Activated naive CD4-positive, alpha-beta T cell treated with anti-CD3 and anti-CD28 coated beads for 36 hours (primary cell): ENCODE results near the gene EXOSC7. TPM values are rescaled to one million over a fixed set of nuclear protein-coding genes. Genes with fewer than 3 reads are reported as not detected.

Source experiments
- CTCF ChIA-PET: fragments of 350-600 bp; sonication (Branson Sonifier 250); formaldehyde crosslinking; loops from one replicate; lab custom pipeline; 2021; ENCODE audit warnings: antibody characterized with exemption; lab: Charles Lee
- DNase-seq: peaks from one replicate; pipeline ENCODE4 v3.0.0-alpha.2; 2020
- H3K27ac Mint-ChIP-seq: one replicate; pipeline ENCODE4 v1.8.0; 2021; ENCODE audit warnings: mild to moderate bottlenecking, mixed read lengths
- H3K27me3 Mint-ChIP-seq: one replicate; pipeline ENCODE4 v1.8.0; 2021; ENCODE audit warnings: low read depth, mixed read lengths
- H3K36me3 Mint-ChIP-seq: one replicate; pipeline ENCODE4 v1.8.0; 2021; ENCODE audit warnings: low read depth, mixed read lengths
- H3K4me1 Mint-ChIP-seq: one replicate; pipeline ENCODE4 v1.8.0; 2021; ENCODE audit warnings: low read depth, mixed read lengths
- H3K4me3 Mint-ChIP-seq: one replicate; pipeline ENCODE4 v1.8.0; 2021; ENCODE audit warnings: mild to moderate bottlenecking, moderate library complexity, mixed read lengths
- H3K9me3 Mint-ChIP-seq: one replicate; pipeline ENCODE4 v1.8.0; 2021; ENCODE audit warnings: mixed read lengths
- intact Hi-C: fragments of 100-400 bp; cut with micrococcal nuclease; formaldehyde crosslinking; loops from one replicate; pipeline ENCODE4 v1.15.1; 2023
- total RNA-seq, 2 experiments: library from RNA; stranded (reverse); gene quantifications; one replicate each; pipeline ENCODE4 v1.2.3, GENCODE V29; 2021

Gene EXOSC7
- total RNA-seq, 2 experiments from 2014 or later, result 61.4 to 64.7 TPM

DNA sequence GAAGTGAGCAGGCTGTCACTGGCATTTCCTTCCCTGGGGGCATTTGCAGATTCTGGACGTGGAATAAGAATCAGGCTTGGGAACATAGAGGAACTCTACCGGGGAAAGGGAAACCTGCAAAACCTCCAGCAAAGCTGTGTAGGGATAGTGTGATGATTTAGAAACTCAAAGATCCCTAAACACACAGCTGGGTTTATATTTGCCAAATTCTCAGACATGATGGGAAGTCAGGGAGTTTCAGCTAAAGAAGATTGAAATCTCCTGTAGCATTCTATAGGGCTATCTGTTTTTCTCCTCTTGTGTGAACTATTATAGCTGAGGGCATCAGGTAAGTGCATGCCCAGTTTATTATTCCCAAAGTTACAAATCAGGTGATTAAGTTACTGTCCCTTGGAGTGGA, 40.9 kb downstream of the EXOSC7 start:
- intact Hi-C loops, result no loop called here
- no peak overlapping the region for H3K4me3 Mint-ChIP-seq
- H3K27me3 Mint-ChIP-seq, result no peaks in the 10 kb centered on the region
- H3K27ac Mint-ChIP-seq, result no peak overlapping the region
- H3K9me3 Mint-ChIP-seq, result no peaks in the 10 kb centered on the region
- H3K4me1 Mint-ChIP-seq, result peaks cover 14% of the 10 kb centered on the region
- no peak for DNase-seq
- CTCF ChIA-PET, result interaction anchor here (0.7 to 1.1 kb wide), 2 partner anchors 39 to 387 kb away, joined by 3 to 4 read pairs; no protein-coding TSS in a partner anchor
- H3K36me3 Mint-ChIP-seq, result peaks cover 11% of the 10 kb centered on the region

DNA sequence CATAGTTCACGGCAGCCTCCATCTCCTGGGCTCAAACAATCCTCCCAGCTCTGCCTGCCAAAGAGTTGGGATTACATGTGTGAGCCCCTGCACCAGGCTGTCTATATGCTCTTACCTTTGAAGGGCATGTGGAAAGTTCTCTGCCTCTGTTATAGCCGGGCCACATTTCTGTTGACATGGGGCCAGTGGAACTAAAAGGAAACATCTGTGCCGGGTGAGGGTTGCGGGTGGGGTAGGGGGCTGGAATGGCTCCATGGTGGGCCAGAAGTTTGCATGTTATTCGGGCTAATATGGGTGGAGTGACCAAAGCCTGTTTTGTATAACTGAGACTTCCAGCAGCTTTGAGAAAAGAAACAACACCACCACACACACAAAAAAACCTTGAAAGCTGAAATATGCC, 41.8 kb downstream of the EXOSC7 start:
- Mint-ChIP-seq H3K27ac (no peak overlapping the region), H3K27me3 (no peaks in the 10 kb centered on the region), H3K36me3 (peaks cover 9% of the 10 kb centered on the region), H3K4me1 (peaks cover 14% of the 10 kb centered on the region), H3K4me3 (no peak overlapping the region), H3K9me3 (no peaks in the 10 kb centered on the region)
- no peak for DNase-seq
- CTCF ChIA-PET, result interaction anchor here (1.1 kb wide), 1 partner anchor 386 kb away, joined by 3 read pairs; no protein-coding TSS in a partner anchor
- intact Hi-C loops, result no loop called here

DNA sequence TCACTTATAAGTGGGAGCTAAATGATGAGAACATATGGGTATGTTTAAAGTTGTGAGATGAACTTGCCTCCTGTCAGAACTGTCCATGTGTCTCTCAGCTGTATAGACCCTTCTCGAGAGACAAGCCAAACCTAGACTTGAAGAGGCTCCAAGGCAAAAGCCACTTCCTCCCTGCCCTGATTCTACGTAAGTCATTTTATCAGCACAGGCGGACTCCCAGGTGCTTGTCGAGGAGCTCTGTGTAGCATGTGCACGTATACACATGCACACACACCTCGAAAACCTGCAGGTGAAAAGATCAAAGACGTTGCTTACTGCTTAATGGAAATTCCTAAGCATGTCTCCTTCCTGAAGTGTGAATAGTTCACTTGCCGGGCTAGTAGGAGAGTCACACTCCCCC, 44.5 kb downstream of the EXOSC7 start:
- Mint-ChIP-seq H3K27ac (no peak overlapping the region), H3K27me3 (no peaks in the 10 kb centered on the region), H3K36me3 (peaks cover 2% of the 10 kb centered on the region), H3K9me3 (no peaks in the 10 kb centered on the region), H3K4me1 (peaks cover 14% of the 10 kb centered on the region), H3K4me3 (no peak overlapping the region)
- peak; percentile 26 for DNase-seq
- intact Hi-C loops, result no loop called here
- CTCF ChIA-PET, result interaction anchor here (0.6 to 1.4 kb wide), 2 partner anchors 18 to 21 kb away, joined by 3 read pairs; no protein-coding TSS in a partner anchor

DNA sequence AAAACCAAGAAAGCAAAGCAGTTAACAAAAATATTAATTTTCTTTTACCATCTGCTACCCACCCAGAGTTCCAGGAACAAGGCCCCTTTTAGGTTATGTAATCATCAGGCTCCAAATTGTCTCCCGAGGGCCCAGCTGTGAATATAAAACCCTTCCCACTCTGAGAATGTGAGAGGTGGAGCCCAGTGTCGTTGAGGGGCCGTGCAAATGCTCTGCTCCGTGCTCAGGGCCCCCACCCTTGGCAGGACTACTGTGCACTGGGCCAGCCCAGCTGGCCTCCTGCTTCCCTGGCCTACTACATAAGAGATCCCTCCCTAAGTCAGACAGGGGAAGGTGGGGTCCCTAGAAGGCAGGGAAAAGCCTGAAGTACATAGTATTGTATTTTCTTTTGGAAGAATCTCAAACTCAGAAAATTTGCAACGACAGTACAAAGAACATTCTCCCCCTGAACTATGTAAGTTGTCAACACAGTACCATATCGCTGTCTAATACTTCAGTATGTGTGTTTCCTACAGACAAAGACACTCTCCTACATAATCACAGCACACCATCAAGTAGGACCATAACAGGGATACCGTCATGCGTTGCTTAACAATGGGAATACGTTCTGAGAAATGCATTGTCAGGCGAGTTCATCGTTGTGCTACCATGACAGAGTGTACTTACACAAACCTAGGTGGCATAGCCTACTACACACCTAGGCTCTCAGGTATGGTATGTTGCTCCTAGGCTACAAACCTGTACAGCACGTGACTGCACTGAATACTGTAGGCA, 45.7 kb downstream of the EXOSC7 start:
- H3K4me3 Mint-ChIP-seq, result no peak overlapping the region
- H3K4me1 Mint-ChIP-seq, result peaks cover 14% of the 10 kb centered on the region
- H3K36me3 Mint-ChIP-seq, result peaks cover 2% of the 10 kb centered on the region
- no peaks in the 10 kb centered on the region for H3K9me3 Mint-ChIP-seq
- no peak overlapping the region for H3K27ac Mint-ChIP-seq
- intact Hi-C loops, result no loop called here
- no peaks in the 10 kb centered on the region for H3K27me3 Mint-ChIP-seq
- CTCF ChIA-PET, result interaction anchor here (1.4 kb wide), 1 partner anchor 16 kb away, joined by 3 read pairs; no protein-coding TSS in a partner anchor
- DNase-seq, result no peak

DNA sequence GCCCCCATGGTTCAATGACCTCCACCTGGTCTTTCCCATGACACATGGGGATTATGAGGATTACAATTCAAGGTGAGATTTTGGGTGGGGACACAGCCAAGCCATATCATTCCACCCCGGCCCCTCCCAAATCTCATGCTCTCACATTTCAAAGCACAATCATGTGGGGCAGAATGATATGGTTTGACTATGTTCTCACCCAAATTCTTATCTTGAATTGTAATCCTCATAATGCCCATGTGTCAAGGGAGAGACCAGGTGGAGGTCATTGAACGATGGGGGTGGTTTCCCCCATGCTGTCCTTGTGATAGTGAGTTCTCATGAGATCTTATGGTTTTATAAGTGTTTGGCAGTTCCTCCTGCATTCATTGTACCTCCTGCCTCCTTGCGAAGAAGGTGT, 47.6 kb downstream of the EXOSC7 start:
- Mint-ChIP-seq H3K9me3 (no peaks in the 10 kb centered on the region), H3K4me1 (peaks cover 14% of the 10 kb centered on the region), H3K4me3 (no peak overlapping the region), H3K36me3 (peaks cover 2% of the 10 kb centered on the region), H3K27ac (no peak overlapping the region), H3K27me3 (no peaks in the 10 kb centered on the region)
- CTCF ChIA-PET, result no interaction called here
- DNase-seq, result no peak
- intact Hi-C loops, result no loop called here

DNA sequence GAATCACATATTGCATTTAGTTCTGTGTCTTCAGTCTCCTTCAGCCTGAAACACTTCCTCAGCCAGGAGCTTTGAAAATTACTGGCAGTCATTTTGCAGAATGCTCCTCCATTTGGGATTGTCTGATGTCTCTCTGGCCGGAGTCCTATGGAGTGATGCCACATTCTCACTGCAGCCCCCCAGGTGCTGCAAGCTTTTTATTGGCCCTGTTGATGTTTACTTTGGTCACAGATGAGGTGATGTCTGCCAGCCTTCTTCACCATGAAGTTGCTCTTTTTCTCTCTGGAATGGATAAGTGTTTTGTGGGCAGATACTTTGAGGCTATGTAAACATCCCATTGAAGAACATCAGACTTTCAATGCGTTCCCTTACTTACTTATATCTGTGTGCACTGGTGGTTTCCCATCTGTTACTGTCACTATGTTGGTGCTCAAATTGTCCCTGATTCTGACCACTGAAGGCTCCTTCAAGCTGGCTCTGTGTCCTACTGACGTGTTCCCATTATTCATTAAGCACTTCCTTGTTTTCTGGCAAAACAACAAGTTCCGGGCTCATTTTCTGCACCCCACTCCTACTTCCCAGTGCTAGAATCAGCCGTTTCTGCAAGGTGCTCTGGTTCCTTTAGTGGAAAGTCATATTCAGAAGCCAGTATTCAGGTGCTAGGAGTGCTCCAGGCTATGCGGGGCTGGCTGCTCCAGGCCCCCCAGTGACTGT, 48.7 kb downstream of the EXOSC7 start:
- H3K4me3 Mint-ChIP-seq, result no peak overlapping the region
- H3K27ac Mint-ChIP-seq, result no peak overlapping the region
- no peak for DNase-seq
- peaks cover 14% of the 10 kb centered on the region for H3K4me1 Mint-ChIP-seq
- H3K9me3 Mint-ChIP-seq, result no peaks in the 10 kb centered on the region
- CTCF ChIA-PET, result no interaction called here
- H3K36me3 Mint-ChIP-seq, result no peaks in the 10 kb centered on the region
- intact Hi-C loops, result no loop called here
- no peaks in the 10 kb centered on the region for H3K27me3 Mint-ChIP-seq

DNA sequence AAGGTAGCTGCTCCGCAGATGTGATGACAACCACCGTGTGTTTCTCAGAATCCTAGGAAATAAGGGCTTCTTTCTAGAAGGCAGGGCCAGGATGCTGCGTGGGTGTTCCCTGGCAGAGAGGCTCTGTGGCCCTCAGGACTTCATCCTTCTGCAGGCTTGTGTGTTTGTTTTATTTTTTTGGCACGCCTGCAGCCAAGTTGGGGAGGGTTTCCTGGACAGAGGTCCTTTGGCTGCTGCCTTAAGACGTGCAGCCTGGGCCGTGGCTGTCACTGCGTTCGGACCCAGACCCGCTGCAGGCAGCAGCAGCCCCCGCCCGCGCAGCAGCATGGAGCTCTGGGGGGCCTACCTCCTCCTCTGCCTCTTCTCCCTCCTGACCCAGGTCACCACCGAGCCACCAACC, 50.0 kb downstream of the EXOSC7 start, which contains the start of gene CLEC3B:
CLEC3B (plus strand) TSS at position 266 of the 400 bp plus-strand sequence; CDS start at position 326, 60 bp downstream.
- H3K4me3 Mint-ChIP-seq, result no peak within 1 kb of the TSS
- peaks cover 2% of the 10 kb centered on the region for H3K4me1 Mint-ChIP-seq
- no peaks in the 10 kb centered on the region for H3K27me3 Mint-ChIP-seq
- no peaks in the 10 kb centered on the region for H3K9me3 Mint-ChIP-seq
- intact Hi-C loops, result no loop called here
- no peaks in the 10 kb centered on the region for H3K36me3 Mint-ChIP-seq
- no peak within 1 kb of the TSS for H3K27ac Mint-ChIP-seq
- CTCF ChIA-PET, result no interaction called here
- no peak for DNase-seq

DNA sequence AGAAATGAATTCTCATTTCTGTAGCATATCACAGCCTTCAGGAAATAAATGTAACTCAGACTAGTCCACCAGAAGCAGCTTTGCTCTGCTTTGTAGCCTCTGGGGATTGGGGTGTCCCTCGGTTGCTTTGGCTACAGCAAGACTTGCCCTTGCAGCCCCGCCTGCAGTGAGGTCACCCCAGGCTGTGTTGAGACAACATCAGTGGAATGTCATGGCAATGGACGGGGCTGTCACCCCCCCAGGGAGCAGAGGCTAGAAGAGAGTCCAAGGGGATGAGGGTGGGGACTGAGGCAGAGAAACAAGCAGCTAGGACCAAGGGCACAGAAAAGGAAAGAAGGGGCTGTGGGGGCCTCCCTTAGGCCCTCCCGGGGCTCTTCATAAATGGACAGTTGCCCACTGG, 50.9 kb downstream of the EXOSC7 start:
- CTCF ChIA-PET, result no interaction called here
- H3K27me3 Mint-ChIP-seq, result no peaks in the 10 kb centered on the region
- no peak overlapping the region for H3K4me3 Mint-ChIP-seq
- no peaks in the 10 kb centered on the region for H3K9me3 Mint-ChIP-seq
- no peaks in the 10 kb centered on the region for H3K36me3 Mint-ChIP-seq
- H3K4me1 Mint-ChIP-seq, result no peaks in the 10 kb centered on the region
- H3K27ac Mint-ChIP-seq, result no peak overlapping the region
- intact Hi-C loops, result no loop called here
- DNase-seq, result no peak

DNA sequence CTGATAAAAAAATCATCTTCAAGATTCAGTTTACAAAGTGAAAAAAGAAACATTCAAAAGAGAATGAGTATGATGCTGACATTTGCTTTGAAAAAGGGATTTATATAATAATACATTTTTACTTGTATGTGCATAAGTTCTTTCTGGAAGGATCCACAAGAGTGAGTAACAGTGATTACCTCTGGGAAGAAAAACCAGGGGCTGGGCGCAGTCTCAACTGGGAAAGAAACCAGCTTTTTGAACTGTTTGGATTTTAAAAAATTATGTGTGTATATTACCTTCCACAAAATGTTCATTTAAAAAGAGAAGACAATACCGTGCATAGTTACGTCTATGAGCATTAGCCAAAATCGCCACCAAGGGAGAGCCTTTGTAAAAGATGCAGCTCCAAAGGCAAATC, 51.4 kb downstream of the EXOSC7 start:
- Mint-ChIP-seq H3K27me3 (no peaks in the 10 kb centered on the region), H3K9me3 (no peaks in the 10 kb centered on the region), H3K4me3 (no peak overlapping the region), H3K27ac (no peak overlapping the region), H3K36me3 (no peaks in the 10 kb centered on the region), H3K4me1 (no peaks in the 10 kb centered on the region)
- CTCF ChIA-PET, result interaction anchor here (2.3 kb wide), 1 partner anchor 11 kb away, joined by 5 read pairs; no protein-coding TSS in a partner anchor
- intact Hi-C loops, result no loop called here
- no peak for DNase-seq

DNA sequence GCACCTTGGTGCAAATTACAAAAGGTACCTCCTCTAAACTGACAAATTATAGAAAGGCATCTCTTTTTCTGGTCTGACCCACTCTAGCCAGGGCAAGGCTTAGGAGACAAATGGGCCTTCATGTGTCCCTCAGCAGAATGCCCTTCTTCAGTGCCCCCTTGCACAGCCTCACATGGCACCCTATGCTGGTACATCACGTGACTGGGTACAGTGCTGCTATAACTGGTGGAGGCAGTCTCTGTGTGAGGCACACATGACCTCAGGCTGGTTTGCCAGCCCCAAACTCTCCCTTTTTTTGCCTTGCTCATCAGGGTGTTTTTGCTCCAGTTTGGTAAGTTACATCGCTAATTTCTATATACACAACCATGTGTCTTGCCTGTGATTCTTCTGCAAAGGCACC, 53.2 kb downstream of the EXOSC7 start:
- DNase-seq, result no peak
- no peaks in the 10 kb centered on the region for H3K4me1 Mint-ChIP-seq
- H3K4me3 Mint-ChIP-seq, result no peak overlapping the region
- H3K27ac Mint-ChIP-seq, result no peak overlapping the region
- intact Hi-C loops, result no loop called here
- CTCF ChIA-PET, result interaction anchor here (2.3 kb wide), 1 partner anchor 9 kb away, joined by 5 read pairs; no protein-coding TSS in a partner anchor
- no peaks in the 10 kb centered on the region for H3K36me3 Mint-ChIP-seq
- peaks cover 3% of the 10 kb centered on the region for H3K27me3 Mint-ChIP-seq
- H3K9me3 Mint-ChIP-seq, result no peaks in the 10 kb centered on the region

DNA sequence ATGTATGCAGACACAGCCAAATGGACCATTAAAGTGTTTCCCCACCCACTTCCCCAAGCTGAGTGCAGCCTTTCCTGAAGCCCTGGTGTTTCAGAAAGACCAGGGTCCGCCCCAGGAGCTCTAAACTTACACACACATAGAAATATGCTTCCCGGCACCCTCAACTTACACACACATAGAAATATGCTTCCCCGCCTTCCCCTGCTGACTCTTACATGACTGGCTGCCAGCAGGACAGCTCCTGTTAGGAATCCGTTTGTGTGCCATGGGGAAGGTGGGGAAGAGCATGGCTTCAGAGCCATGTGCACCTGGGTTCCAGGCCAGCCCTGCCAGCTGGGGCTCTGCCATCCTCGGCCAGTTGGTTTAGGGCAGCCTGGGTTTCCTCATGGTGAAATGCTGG, 53.6 kb downstream of the EXOSC7 start:
- Mint-ChIP-seq H3K4me1 (peaks cover under 1% of the 10 kb centered on the region), H3K36me3 (no peaks in the 10 kb centered on the region), H3K27ac (no peak overlapping the region), H3K4me3 (no peak overlapping the region), H3K9me3 (no peaks in the 10 kb centered on the region), H3K27me3 (peaks cover 4% of the 10 kb centered on the region)
- DNase-seq, result no peak
- CTCF ChIA-PET, result interaction anchor here (2.3 kb wide), 1 partner anchor 9 kb away, joined by 5 read pairs; no protein-coding TSS in a partner anchor
- intact Hi-C loops, result no loop called here

DNA sequence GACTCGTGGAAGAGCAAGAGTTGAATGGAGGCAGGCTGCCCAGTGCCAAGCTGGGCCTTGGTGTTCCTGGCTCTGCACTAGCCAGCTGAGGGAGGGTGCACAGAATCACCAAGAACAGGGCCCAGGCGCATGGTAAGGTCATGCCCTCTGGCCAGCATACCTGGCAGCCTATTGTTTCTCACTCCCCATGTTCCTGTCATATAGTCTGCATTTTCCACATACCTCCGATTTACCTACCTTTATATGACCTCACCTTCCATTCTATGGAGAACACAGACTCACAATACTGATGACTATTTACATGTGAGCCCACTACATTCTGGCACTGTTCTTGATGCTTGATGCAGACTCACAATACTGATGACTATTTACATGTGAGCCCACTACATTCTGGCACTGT, 55.5 kb downstream of the EXOSC7 start:
- CTCF ChIA-PET, result no interaction called here
- intact Hi-C loops, result no loop called here
- Mint-ChIP-seq H3K9me3 (no peaks in the 10 kb centered on the region), H3K4me3 (no peak overlapping the region), H3K36me3 (no peaks in the 10 kb centered on the region), H3K27ac (no peak overlapping the region), H3K27me3 (peaks cover 14% of the 10 kb centered on the region), H3K4me1 (peaks cover 17% of the 10 kb centered on the region)
- no peak for DNase-seq
